GM21737 (cell line): ENCODE data around the gene EGFLAM.

Experiments
- ATAC-seq: cut with Tn5 transposase; IDR thresholded peaks from one replicate; pipeline ENCODE4 v1.9.1; 2021; ENCODE audit warnings: mild to moderate bottlenecking, moderate library complexity; ENCODE audit not compliant: unreplicated experiment

EGFLAM gene

GRCh38 chr5:38467353-38468040 lies 209.1 kb downstream of the EGFLAM start:
- no peak for ATAC-seq

- no peak for ATAC-seq
Observed at GRCh38 chr5:38468202-38468673, 209.9 kb downstream of the EGFLAM start.

- ATAC-seq: no peak
Observed at GRCh38 chr5:38468978-38469706, 210.8 kb downstream of the EGFLAM start.

GRCh38 chr5:38469707-38470267 lies 211.4 kb downstream of the EGFLAM start:
- ATAC-seq: no peak

- ATAC-seq: no peak
Observed at GRCh38 chr5:38471709-38472108, 213.3 kb downstream of the EGFLAM start.

- no peak for ATAC-seq
Observed at GRCh38 chr5:38472541-38472940, 214.2 kb downstream of the EGFLAM start.

- ATAC-seq: no peak
Observed at GRCh38 chr5:38473008-38473407, 214.6 kb downstream of the EGFLAM start.

- no peak for ATAC-seq
Observed at GRCh38 chr5:38478166-38478565, 219.8 kb downstream of the EGFLAM start.

GRCh38 chr5:38478878-38479277 lies 220.5 kb downstream of the EGFLAM start:
- no peak for ATAC-seq

- ATAC-seq: no peak
Observed at GRCh38 chr5:38479315-38479904, 221.1 kb downstream of the EGFLAM start.

- ATAC-seq: no peak
Observed at GRCh38 chr5:38483805-38484398, 225.5 kb downstream of the EGFLAM start.

GRCh38 chr5:38494175-38494574 lies 235.8 kb downstream of the EGFLAM start:
- no peak for ATAC-seq

GRCh38 chr5:38494763-38495162 lies 236.4 kb downstream of the EGFLAM start:
- ATAC-seq: no peak

- ATAC-seq: no peak
Observed at GRCh38 chr5:38497946-38498345, 239.6 kb downstream of the EGFLAM start.

- ATAC-seq: no peak
Observed at GRCh38 chr5:38500573-38501260, 242.4 kb downstream of the EGFLAM start.

- no peak for ATAC-seq
Observed at GRCh38 chr5:38506302-38506701, 247.9 kb downstream of the EGFLAM start.

- ATAC-seq: no peak
Observed at GRCh38 chr5:38509185-38509584, 250.8 kb downstream of the EGFLAM start.
